ENCODE measurements around the gene PLK2.
A peak's percentile ranks its signal among the peaks of the same experiment; 100 is the strongest.

PLK2 gene

GRCh38 chr5:58477760-58478376 lies 18.0 kb upstream of the PLK2 start:
- DNase-seq = no peak

- DNase-seq = no peak
Observed at GRCh38 chr5:58475404-58475803, 15.5 kb upstream of the PLK2 start.

GRCh38 chr5:58469896-58470295 lies 10.0 kb upstream of the PLK2 start:
- no peak for DNase-seq

GRCh38 chr5:58466939-58467338 lies 7.1 kb upstream of the PLK2 start:
- DNase-seq = no peak

DNA sequence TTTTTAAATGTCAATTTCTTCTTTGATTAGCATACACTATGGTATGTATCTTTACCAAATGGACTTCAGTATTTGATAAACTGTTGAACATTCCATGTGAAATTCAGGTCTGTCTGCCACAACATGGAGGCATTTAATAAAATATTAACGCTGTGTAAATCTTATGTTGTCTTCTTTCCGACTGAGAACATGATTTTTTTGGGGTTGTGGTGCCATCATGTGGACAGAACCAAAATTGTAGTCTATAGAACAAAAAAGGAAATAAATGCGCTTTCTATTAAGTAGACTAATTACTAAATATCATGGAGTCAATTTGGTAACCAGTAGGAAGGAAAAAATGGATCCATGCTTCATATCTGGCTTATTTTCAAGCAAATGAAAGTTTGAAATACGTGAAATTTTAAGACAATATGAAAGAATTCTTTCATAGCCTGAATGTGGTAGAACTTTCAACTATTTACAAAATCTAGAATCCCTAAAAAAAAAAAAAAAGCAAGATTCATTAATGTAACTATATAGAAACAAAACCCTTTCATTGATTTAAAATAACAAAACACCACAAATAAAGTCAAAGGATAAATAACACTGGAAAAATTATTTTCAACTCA lies 2.8 kb upstream of the PLK2 start:
- DNase-seq = peak; percentile 57

DNA sequence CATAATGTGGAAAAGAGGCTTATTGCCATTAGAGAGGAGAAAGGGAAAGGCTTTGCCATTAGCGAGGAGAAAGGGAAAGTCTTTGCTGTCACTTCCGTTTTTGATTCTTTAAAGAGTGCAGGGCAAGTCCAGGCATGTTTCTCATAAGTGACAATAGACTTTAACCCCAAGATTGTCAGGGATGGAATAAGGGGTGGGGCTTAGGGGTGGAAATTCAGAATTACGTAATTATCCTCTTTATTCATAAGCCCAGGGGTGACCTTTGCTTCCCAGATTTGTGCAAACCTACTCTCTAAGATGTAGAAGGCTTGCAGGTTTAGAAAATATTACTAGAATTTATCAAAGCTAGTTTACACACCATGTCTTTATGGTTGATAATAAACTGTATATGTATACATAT lies 2.3 kb upstream of the PLK2 start:
- DNase-seq = no peak

GRCh38 chr5:58460732-58461286 lies 923 bp upstream of the PLK2 start:
- DNase-seq = peak; percentile 79

- DNase-seq = no peak
Observed at GRCh38 chr5:58459146-58460001, 512 bp downstream of the PLK2 start.

DNA sequence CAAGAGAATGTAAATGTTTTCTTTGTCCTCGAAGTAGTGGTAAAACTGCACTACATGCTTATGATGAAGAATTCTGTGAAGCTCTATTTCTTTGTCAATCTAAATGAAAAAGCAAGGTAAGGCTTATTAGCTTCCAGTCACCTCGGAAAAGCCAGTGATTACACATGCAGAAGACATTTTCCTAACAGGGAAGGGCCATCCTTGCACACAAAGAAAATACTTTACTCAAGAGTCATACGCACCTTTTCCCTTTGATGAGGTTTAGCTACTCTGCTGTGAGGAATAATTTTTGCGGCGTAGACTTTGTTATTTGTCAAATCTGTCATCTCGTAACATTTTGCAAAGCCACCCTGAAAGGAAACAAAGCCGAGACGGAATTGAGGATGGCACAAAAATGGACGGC lies 1.1 kb downstream of the PLK2 start:
- DNase-seq = no peak

DNA sequence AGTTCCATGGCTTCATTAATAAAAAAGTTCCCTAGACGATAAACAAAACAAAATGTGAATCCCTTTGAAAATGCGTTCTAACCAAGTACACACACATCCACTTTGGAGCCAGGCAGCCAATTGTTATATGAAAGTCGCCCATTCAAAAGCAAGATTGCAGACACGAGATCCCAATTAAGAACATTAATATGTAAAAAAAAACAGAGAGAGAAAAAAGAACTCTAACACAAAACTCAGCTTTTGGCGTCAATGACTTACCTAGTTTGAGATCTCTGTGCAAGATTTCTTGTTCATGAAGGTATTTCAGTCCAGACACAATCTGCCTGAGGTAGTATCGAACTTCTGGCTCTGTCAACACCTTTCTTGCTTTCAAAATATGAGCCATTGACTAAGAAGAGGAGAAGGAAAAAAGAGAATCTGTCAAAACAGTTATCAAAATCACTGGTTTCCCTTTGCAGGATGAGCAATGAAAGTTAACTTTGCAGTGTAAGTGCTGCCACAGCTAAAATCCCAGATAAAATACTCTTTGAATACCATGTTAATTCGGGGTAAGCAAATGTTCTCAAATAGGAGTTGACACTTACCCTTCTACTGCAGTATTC lies 1.6 kb downstream of the PLK2 start:
- DNase-seq = no peak

DNA sequence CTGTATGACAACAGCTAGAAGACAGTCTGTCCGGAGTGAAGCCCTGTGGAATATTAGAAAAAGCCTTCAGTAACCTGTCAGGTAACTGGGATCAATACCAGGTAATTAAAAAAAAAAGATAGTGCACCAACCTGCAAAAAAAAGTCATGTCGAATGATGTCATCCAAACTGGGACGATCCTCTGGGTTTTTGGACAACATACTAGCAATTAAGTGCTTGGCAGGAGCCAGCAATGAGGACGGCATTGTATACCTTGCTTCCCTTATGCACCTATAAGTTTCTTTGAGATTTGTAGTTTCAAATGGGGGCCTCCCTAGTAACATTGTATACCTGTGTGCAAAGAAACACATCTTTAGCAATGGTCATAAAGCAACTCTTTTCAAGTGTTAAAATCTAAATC lies 2.8 kb downstream of the PLK2 start:
- no peak for DNase-seq

GRCh38 chr5:58456486-58456885 lies 3.4 kb downstream of the PLK2 start:
- DNase-seq = no peak

DNA sequence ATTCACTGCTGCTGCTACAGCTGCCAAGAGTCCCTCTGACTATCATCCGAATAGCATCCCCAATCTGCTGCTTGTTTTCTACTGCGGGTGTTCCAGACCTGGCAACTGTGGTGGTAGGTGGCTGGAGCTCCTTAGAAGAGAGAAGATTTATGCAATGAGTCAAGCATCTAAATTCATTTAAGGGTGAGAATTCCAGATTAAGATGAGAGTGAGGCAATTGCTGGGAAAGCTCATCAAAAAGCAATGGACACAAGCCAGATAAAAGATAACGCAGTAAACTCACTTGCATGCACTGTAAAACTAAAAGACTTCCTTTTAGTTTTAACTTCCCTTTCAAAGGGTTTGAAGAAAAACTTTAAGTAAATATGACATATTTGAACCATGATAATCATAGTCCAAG lies 3.9 kb downstream of the PLK2 start:
- DNase-seq = no peak

DNA sequence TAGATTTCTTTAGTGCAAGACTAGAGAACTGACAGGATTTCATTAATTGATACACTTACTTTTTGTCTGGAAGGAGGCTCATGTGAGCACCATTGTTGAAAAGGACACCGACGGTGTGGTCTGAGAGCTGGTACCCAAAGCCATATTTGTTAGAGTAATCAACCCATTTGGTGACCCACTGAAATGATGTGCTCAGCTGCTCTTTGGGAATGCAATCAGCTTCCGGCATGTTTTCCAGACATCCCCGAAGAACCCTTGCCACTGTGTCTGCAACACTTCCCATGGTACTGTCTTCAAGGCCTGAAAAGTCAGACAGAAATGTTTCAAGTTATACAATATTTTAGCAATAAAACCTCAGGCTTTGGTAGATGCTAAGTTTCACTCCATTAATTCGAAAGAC lies 4.4 kb downstream of the PLK2 start:
- DNase-seq = no peak

DNA sequence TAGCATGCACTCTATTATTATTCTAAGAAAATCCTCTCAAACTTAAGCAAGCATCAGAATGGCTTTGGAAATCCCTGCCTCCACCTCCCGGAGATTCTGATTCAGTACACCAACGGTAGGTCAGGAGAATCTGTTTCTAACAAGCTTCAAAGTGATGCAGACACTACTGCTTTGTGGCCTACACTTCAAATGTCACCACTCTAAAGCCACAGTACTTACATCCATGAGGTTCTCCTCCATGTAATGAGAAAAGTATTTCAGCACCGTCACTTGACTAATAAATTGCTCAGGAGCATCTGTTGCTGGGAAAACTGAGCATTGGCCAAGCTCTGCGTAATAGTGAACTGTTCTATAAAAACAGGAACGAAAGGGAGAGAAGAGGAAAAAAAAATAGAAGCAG lies 4.8 kb downstream of the PLK2 start:
- no peak for DNase-seq

DNA sequence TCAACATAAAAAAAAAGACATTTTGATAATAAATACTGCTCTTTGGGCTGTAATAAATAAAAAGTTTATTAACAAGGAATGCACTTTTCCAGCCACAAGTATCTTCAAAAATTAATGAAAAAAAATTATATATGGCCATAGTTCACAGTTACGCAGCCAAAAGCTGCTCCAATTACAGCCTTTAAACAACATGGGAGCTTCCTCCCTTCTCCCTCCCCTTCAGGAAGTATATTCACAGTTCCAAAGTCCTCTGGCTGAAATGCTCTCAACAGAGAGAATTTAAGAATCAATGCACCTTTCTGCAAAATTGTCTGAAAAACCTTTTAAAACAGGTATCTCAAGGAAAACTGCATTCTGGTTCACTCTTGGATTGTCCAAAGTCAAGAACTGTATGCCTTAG lies 5.9 kb downstream of the PLK2 start:
- DNase-seq = no peak

DNA sequence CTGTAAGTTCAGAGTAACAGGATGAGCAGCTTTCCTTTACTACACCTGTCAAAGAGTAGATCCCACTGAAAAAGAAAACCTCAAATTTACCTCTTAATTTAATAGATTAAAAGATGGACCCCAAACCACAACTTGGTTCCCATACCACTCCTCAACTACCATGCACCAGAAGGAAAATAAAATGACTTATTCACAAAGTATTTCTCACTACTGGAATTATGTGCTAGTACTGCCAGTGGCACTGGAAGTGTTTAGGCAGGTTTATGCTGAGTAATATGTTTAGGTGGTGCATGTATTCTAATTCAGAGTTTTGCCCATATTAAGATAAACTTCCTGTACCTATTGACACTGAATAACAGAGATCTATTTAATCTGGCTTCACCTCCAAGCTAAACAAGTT lies 6.6 kb downstream of the PLK2 start:
- DNase-seq = no peak

GRCh38 chr5:58452566-58453258 lies 7.2 kb downstream of the PLK2 start:
- no peak for DNase-seq

GRCh38 chr5:58451732-58452565 lies 7.9 kb downstream of the PLK2 start:
- DNase-seq = no peak

- no peak for DNase-seq
Observed at GRCh38 chr5:58450811-58451629, 8.9 kb downstream of the PLK2 start.

DNA sequence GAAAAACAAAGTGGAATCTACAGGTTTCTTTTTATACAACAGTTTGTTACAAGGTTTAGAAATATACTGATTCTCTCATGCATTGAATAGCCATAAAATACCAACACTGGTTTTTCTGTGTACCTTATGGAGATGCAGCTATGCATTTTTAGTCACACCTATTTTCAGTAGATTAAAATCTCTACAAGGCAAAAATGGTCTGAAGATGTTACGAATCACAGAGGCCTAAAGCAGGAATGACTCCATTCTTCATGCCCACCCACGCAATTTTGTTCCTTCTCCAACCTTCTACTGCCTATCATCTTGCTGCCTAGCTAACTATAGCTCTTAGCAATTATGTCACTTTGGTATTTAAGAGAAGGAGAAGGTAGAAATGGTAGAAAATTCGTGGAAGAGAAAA lies 9.9 kb downstream of the PLK2 start:
- no peak for DNase-seq

Measured in NCI-H774 (cell line).